IMR-90 (cell line): Measurements from ENCODE around the gene TNFRSF21. TPM values are rescaled to one million over a fixed set of nuclear protein-coding genes. Genes with fewer than 3 reads are reported as not detected.

Experiments used
- ATAC-seq: fragments of 200-7000 bp; cut with Tn5 transposase; 2 replicates; pipeline ENCODE4 v1.9.1; 2020; ENCODE audit warnings: low read depth, mild to moderate bottlenecking, moderate library complexity
- BruUV-seq: library from RNA; stranded (reverse); fragments of 400-500 nt; replicated peaks from 2 replicates; lab custom pipeline; 2021; lab: Mats Ljungman, UMichigan
- CTCF ChIA-PET: fragments of 300-600 bp; formaldehyde crosslinking; extraction: SDS; loops from one replicate; lab custom pipeline; 2021; ENCODE audit warnings: antibody characterized with exemption; lab: Yijun Ruan, JAX
- POLR2A ChIA-PET: fragments of 300-600 bp; sonication (Branson Sonifier 250); formaldehyde crosslinking; loops from one replicate; lab custom pipeline; 2022; ENCODE audit warnings: antibody characterized with exemption; ENCODE audit not compliant: unreplicated experiment; lab: Charles Lee
- DNase-seq: peaks from one replicate; pipeline ENCODE4 v3.0.0; 2013
- H2AFZ ChIP-seq: replicated peaks from 2 replicates; pipeline ENCODE3; 2013; ENCODE audit warnings: low read length, mild to moderate bottlenecking; ENCODE audit not compliant: poor library complexity
- H2AK5ac ChIP-seq: 2 replicates; pipeline ENCODE4 v1.6.1; 2013; ENCODE audit warnings: low read depth, low read length, inconsistent platforms
- H2AK9ac ChIP-seq: replicated peaks from 2 replicates; pipeline ENCODE3; 2013; ENCODE audit warnings: mild to moderate bottlenecking, low read depth, low read length, moderate library complexity; ENCODE audit not compliant: poor library complexity
- H2BK120ac ChIP-seq: 2 replicates; pipeline ENCODE4 v1.6.1; 2013; ENCODE audit warnings: low read depth, low read length, inconsistent platforms
- H2BK15ac ChIP-seq: 3 replicates; pipeline ENCODE4 v1.6.1; 2013; ENCODE audit warnings: low read depth, low read length, inconsistent platforms
- H2BK20ac ChIP-seq: 2 replicates; pipeline ENCODE4 v1.6.1; 2013; ENCODE audit warnings: low read depth, mild to moderate bottlenecking, inconsistent platforms, low read length, moderate library complexity
- H2BK5ac ChIP-seq: 2 replicates; pipeline ENCODE4 v1.6.1; 2013; ENCODE audit warnings: mild to moderate bottlenecking, low read depth, low read length, inconsistent platforms; ENCODE audit not compliant: poor library complexity, severe bottlenecking
- H3K14ac ChIP-seq: replicated peaks from 2 replicates; pipeline ENCODE4 v1.6.1; 2013; ENCODE audit warnings: low read depth, low read length, inconsistent platforms
- H3K18ac ChIP-seq: 2 replicates; pipeline ENCODE4 v1.6.1; 2013; ENCODE audit warnings: low read depth, low read length, control low read depth
- H3K23ac ChIP-seq: 2 replicates; pipeline ENCODE4 v1.6.1; 2013; ENCODE audit warnings: low read depth, low read length, inconsistent platforms
- H3K27ac ChIP-seq: 2 replicates; pipeline ENCODE4 v1.5.1; 2013; ENCODE audit warnings: mild to moderate bottlenecking, control low read depth, low read length; ENCODE audit not compliant: insufficient read depth
- H3K27me3 ChIP-seq: 2 replicates; pipeline ENCODE4 v1.6.1; 2013; ENCODE audit warnings: low read length; ENCODE audit not compliant: control insufficient read depth, insufficient read depth
- H3K36me3 ChIP-seq: 2 replicates; pipeline ENCODE4 v1.6.1; 2013; ENCODE audit warnings: low read length, mixed read lengths; ENCODE audit not compliant: control insufficient read depth, insufficient read depth
- H3K4ac ChIP-seq: 2 replicates; pipeline ENCODE4 v1.6.1; 2013; ENCODE audit warnings: low read depth, low read length, inconsistent platforms
- H3K4me1 ChIP-seq: 2 replicates; pipeline ENCODE4 v1.6.1; 2013; ENCODE audit warnings: low read length, mixed read lengths; ENCODE audit not compliant: control insufficient read depth, insufficient read depth
- H3K4me2 ChIP-seq: 2 replicates; pipeline ENCODE4 v1.6.1; 2013; ENCODE audit warnings: low read depth, mild to moderate bottlenecking, control low read depth, low read length, moderate library complexity
- H3K4me3 ChIP-seq: 2 replicates; pipeline ENCODE4 v1.5.1; 2013; ENCODE audit warnings: low read depth, mild to moderate bottlenecking, control low read depth, low read length, moderate library complexity; ENCODE audit not compliant: insufficient read depth
- H3K56ac ChIP-seq: 2 replicates; pipeline ENCODE4 v1.6.1; 2013; ENCODE audit warnings: low read length, inconsistent platforms; ENCODE audit not compliant: insufficient read depth; ENCODE audit errors: extremely low read depth
- H3K79me1 ChIP-seq, 2 experiments: 2 replicates each; pipeline ENCODE4 v1.6.1; 2013; ENCODE audit warnings: low read length in 2 of 2, inconsistent platforms in 1 of 2, low read depth in 1 of 2
- H3K9ac ChIP-seq: 2 replicates; pipeline ENCODE4 v1.6.1; 2013; ENCODE audit warnings: low read depth, low read length, control low read depth
- H3K9me1 ChIP-seq: 2 replicates; pipeline ENCODE4 v1.6.1; 2013; ENCODE audit warnings: low read length, inconsistent platforms; ENCODE audit not compliant: insufficient read depth
- H3K9me3 ChIP-seq: 2 replicates; pipeline ENCODE4 v1.6.1; 2013; ENCODE audit warnings: low read length; ENCODE audit not compliant: control insufficient read depth, insufficient read depth
- H4K20me1 ChIP-seq: 2 replicates; pipeline ENCODE4 v1.6.1; 2013; ENCODE audit warnings: low read length, inconsistent platforms; ENCODE audit not compliant: insufficient read depth
- H4K5ac ChIP-seq: 2 replicates; pipeline ENCODE4 v1.6.1; 2013; ENCODE audit warnings: mild to moderate bottlenecking, low read depth, low read length, control low read depth
- H4K8ac ChIP-seq, 2 experiments: 2 replicates each; pipeline ENCODE4 v1.6.1; 2013; ENCODE audit warnings: low read depth in 2 of 2, low read length in 2 of 2, control low read depth in 1 of 2, inconsistent platforms in 1 of 2
- H4K91ac ChIP-seq: 2 replicates; pipeline ENCODE4 v1.6.1; 2013; ENCODE audit warnings: low read depth, low read length, inconsistent platforms; ENCODE audit not compliant: insufficient read depth
- CHD1 ChIP-seq: IDR thresholded peaks from 2 replicates; pipeline ENCODE4 v1.6.1; 2012; ENCODE audit warnings: low read depth, low read length, improper control_type of control experiment
- CTCF ChIP-seq: conservative IDR thresholded peaks from 2 replicates; pipeline ENCODE4 v1.5.1; 2012; ENCODE audit warnings: mild to moderate bottlenecking, low read depth, low read length, improper control_type of control experiment
- ELK1 ChIP-seq: fragments of 150-350 bp; IDR thresholded peaks from 2 replicates; pipeline ENCODE4 v1.6.1; 2016; ENCODE audit warnings: low read depth, mild to moderate bottlenecking, low read length, moderate library complexity, borderline replicate concordance
- MAFK ChIP-seq: IDR thresholded peaks from 2 replicates; pipeline ENCODE4 v1.6.1; 2012; ENCODE audit warnings: low read depth, low read length, improper control_type of control experiment
- MAZ ChIP-seq: IDR thresholded peaks from 2 replicates; pipeline ENCODE4 v1.6.1; 2012; ENCODE audit warnings: low read depth, mild to moderate bottlenecking, low read length, improper control_type of control experiment, moderate library complexity, borderline replicate concordance
- NFE2L2 ChIP-seq: fragments of 150-350 bp; IDR thresholded peaks from 2 replicates; pipeline ENCODE4 v1.6.1; 2016; ENCODE audit warnings: low read depth, mild to moderate bottlenecking, low read length
- RAD21 ChIP-seq: IDR thresholded peaks from 2 replicates; pipeline ENCODE4 v1.6.1; 2012; ENCODE audit warnings: low read length, improper control_type of control experiment
- RFX5 ChIP-seq: IDR thresholded peaks from 2 replicates; pipeline ENCODE4 v1.8.0; 2012; ENCODE audit warnings: low read depth, mild to moderate bottlenecking, low read length, moderate library complexity
- SMC3 ChIP-seq: fragments of 150-350 bp; IDR thresholded peaks from 2 replicates; pipeline ENCODE4 v1.6.1; 2016; ENCODE audit warnings: low read depth, mild to moderate bottlenecking, antibody characterized with exemption, low read length, moderate library complexity
- WGBS, 2 experiments: methylation state at CpG; one replicate each; pipeline versions ENCODE4 v1.1.5 to v1.1.7; 2013; ENCODE audit warnings: missing lambda C conversion rate in 2 of 2; ENCODE audit not compliant: insufficient read length in 1 of 2; ENCODE audit errors: extremely low coverage in 2 of 2; 5-methylcytosine and 5-hydroxymethylcytosine counted together
- dilution Hi-C: fragments of 300-500 bp; cut with HindIII; formaldehyde crosslinking; loops from one replicate; pipeline ENCODE4 v1.14.3; 2018; ENCODE audit warnings: low sequenced_read_pairs; ENCODE audit not compliant: unreplicated experiment
- in situ Hi-C: fragments of 300-500 bp; cut with MboI; formaldehyde crosslinking; loops from 3 replicates; pipeline ENCODE4 v1.14.3; 2019; ENCODE audit warnings: low sequenced_read_pairs, inconsistent platforms, mixed read lengths
- intact Hi-C: fragments of 100-400 bp; cut with micrococcal nuclease; formaldehyde crosslinking; loops from 2 replicates; pipeline ENCODE4 v1.10.0; 2022
- polyA plus RNA-seq, 3 experiments: library from polyadenylated mRNA; depleted of rRNA; stranded (reverse); fragments of >200 nt; gene quantifications; 2 replicates each; pipeline ENCODE4 v1.2.3, GENCODE V29; 2012; ENCODE audit warnings: low replicate concordance in 1 of 3
- total RNA-seq: library from RNA; depleted of rRNA; stranded (reverse); fragments of >200 nt; gene quantifications from 2 replicates; pipeline ENCODE4 v1.2.3, GENCODE V29; 2012

The TNFRSF21 gene
- total and polyA plus RNA-seq, 2 of the 4 experiments (the other 2 are of a cell fraction), result 2.9 to 6.9 TPM

- no peak overlapping the region for H2BK20ac ChIP-seq
- H2AK5ac ChIP-seq, result no peak overlapping the region
- H3K14ac ChIP-seq, result no peak overlapping the region
- H3K9ac ChIP-seq, result no peak overlapping the region
- no peak overlapping the region for H3K23ac ChIP-seq
- no CpG with 5 or more reads among the region's 1 CpG for WGBS, 2 experiments
- no peak overlapping the region for H3K27ac ChIP-seq
- BruUV-seq, result no TSS peak
- no peaks in the 10 kb centered on the region for H3K27me3 ChIP-seq
- no peak for DNase-seq
- no peak overlapping the region for H2AK9ac ChIP-seq
- ChIA-PET CTCF (no interaction called here), POLR2A (no interaction called here)
- no peak overlapping the region for H4K8ac ChIP-seq
- no peak overlapping the region for H2BK15ac ChIP-seq
- no peak overlapping the region for H2BK5ac ChIP-seq
- no peak overlapping the region for H3K18ac ChIP-seq
- ATAC-seq, result no peak
- no peaks in the 10 kb centered on the region for H3K36me3 ChIP-seq
- H3K4me1 ChIP-seq, result no peaks in the 10 kb centered on the region; the same call in 1 of the 2 replicates
- H3K56ac ChIP-seq, result no peak overlapping the region
- peaks cover 3% of the 10 kb centered on the region; the same call in 1 of the 2 replicates for H4K20me1 ChIP-seq
- dilution Hi-C loops, result no loop called here
- no peak overlapping the region for H2AFZ ChIP-seq
- H3K4me2 ChIP-seq, result no peak overlapping the region
- no peak overlapping the region for H4K91ac ChIP-seq
- in situ Hi-C loops, result loop anchor here (25.0 kb wide), 1 partner anchor 467 kb away; no protein-coding TSS in a partner anchor
- no peak overlapping the region for H4K5ac ChIP-seq
- peaks cover 14 to 30% of the 10 kb centered on the region in 2 experiments; a peak in 3 of 4 replicates for H3K79me1 ChIP-seq
- H3K4me3 ChIP-seq, result no peak overlapping the region
- intact Hi-C loops, result no loop called here
- H3K4ac ChIP-seq, result no peak overlapping the region
- TF ChIP-seq MAZ, result no peak
- TF ChIP-seq MAFK, result no peak
- no peak for TF ChIP-seq NFE2L2
- TF ChIP-seq SMC3, result no peak
- TF ChIP-seq CTCF, result no peak
- TF ChIP-seq RFX5, result no peak
- TF ChIP-seq CHD1, result no peak
- no peak for TF ChIP-seq ELK1
- TF ChIP-seq RAD21, result no peak
- H2BK120ac ChIP-seq, result no peak overlapping the region
- no peaks in the 10 kb centered on the region for H3K9me3 ChIP-seq
- H3K9me1 ChIP-seq, result no peaks in the 10 kb centered on the region; the same call in 1 of the 2 replicates
These were observed 5.8 kb downstream of the TNFRSF21 start for GRCh38 chr6:47303861-47304260.
